ENCODE results near the gene LIMS1. TPM values are rescaled to one million over a fixed set of nuclear protein-coding genes. Genes with fewer than 3 reads are reported as not detected.
A peak's percentile ranks its signal among the peaks of the same experiment; 100 is the strongest.

Gene LIMS1
- total and polyA plus RNA-seq, 2 of the 13 experiments (the other 11 are each of a cell fraction or from before 2014, with no cell fraction given), result 38.3 to 49.6 TPM

GRCh38 chr2:108538000-108538625 is 3.8 kb downstream of the LIMS1 start (continued):
- TF ChIP-seq ZBTB40 (IDR thresholded peaks at IDR 0.05), result no peak
- TF ChIP-seq ZBTB40 (CRISPR knock-in tag; IDR thresholded peaks at IDR 0.05), result no peak
- no peak for TF ChIP-seq HOMEZ (CRISPR knock-in tag; IDR thresholded peaks at IDR 0.05; ENCODE audit: low read depth)
- TF ChIP-seq DMAP1 (CRISPR knock-in tag; IDR thresholded peaks at IDR 0.05), result no peak
- TF ChIP-seq GATAD2A (CRISPR knock-in tag; IDR thresholded peaks at IDR 0.05), result peak; percentile 3; the same call in 1 of the 2 replicates
- TF ChIP-seq GFI1 (CRISPR knock-in tag; IDR thresholded peaks at IDR 0.05; ENCODE audit: borderline replicate concordance), result peak; percentile 35; the same call in 1 of the 2 replicates
